ENCODE measurements around the gene COL4A2.

COL4A2 gene

DNA sequence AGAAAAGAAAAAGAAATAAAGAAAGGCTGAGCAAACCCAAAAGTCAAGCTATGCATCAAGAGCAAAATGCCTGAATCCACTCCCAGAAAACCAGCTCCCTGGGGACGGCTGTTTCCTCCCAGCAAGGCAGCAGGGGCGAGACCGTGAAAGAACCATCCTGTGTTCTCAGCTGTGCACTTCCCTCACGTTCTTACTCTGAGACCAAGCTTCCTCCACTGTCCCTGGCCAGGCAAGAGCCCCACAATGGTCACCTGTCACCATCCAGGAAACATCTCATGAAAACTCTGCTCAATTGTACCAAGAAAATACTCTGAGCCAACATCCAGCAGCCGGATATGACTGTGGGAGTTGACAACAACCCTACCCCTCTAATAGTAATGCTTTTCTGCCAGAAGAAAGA, 231.5 kb downstream of the COL4A2 start:
- no peak overlapping the region for H3K27ac ChIP-seq (ENCODE audit: extremely low read depth, low read depth, low read length)
- no peak for TF ChIP-seq YY1 (tag by site-specific recombination; IDR thresholded peaks at IDR 0.05)
- TF ChIP-seq, protein P1, sequence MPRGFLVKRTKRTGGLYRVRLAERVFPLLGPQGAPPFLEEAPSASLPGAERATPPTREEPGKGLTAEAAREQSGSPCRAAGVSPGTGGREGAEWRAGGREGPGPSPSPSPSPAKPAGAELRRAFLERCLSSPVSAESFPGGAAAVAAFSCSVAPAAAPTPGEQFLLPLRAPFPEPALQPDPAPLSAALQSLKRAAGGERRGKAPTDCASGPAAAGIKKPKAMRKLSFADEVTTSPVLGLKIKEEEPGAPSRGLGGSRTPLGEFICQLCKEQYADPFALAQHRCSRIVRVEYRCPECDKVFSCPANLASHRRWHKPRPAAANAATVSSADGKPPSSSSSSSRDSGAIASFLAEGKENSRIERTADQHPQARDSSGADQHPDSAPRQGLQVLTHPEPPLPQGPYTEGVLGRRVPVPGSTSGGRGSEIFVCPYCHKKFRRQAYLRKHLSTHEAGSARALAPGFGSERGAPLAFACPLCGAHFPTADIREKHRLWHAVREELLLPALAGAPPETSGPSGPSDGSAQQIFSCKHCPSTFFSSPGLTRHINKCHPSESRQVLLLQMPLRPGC (tag by site-specific recombination; IDR thresholded peaks at IDR 0.05): no peak
- TF ChIP-seq ZNF114 (tag by site-specific recombination; IDR thresholded peaks at IDR 0.05): no peak
- no peak for TF ChIP-seq ZNF121 (tag by site-specific recombination; IDR thresholded peaks at IDR 0.05)
- no peak for TF ChIP-seq HOXC10 (CRISPR knock-in tag; IDR thresholded peaks at IDR 0.05)
- TF ChIP-seq, protein P2, sequence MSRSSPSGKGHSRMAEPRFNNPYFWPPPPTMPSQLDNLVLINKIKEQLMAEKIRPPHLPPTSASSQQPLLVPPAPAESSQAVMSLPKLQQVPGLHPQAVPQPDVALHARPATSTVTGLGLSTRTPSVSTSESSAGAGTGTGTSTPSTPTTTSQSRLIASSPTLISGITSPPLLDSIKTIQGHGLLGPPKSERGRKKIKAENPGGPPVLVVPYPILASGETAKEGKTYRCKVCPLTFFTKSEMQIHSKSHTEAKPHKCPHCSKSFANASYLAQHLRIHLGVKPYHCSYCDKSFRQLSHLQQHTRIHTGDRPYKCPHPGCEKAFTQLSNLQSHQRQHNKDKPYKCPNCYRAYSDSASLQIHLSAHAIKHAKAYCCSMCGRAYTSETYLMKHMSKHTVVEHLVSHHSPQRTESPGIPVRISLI (tag by site-specific recombination; IDR thresholded peaks at IDR 0.05): no peak
- TF ChIP-seq, protein P3, sequence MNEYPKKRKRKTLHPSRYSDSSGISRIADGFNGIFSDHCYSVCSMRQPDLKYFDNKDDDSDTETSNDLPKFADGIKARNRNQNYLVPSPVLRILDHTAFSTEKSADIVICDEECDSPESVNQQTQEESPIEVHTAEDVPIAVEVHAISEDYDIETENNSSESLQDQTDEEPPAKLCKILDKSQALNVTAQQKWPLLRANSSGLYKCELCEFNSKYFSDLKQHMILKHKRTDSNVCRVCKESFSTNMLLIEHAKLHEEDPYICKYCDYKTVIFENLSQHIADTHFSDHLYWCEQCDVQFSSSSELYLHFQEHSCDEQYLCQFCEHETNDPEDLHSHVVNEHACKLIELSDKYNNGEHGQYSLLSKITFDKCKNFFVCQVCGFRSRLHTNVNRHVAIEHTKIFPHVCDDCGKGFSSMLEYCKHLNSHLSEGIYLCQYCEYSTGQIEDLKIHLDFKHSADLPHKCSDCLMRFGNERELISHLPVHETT (tag by site-specific recombination; IDR thresholded peaks at IDR 0.05): no peak
- TF ChIP-seq ZNF416 (tag by site-specific recombination; IDR thresholded peaks at IDR 0.05): no peak
- TF ChIP-seq ZNF530 (tag by site-specific recombination; IDR thresholded peaks at IDR 0.05; ENCODE audit: low read depth): no peak
- no peak for TF ChIP-seq ZNF174 (tag by site-specific recombination; IDR thresholded peaks at IDR 0.05)
- TF ChIP-seq, protein P4, sequence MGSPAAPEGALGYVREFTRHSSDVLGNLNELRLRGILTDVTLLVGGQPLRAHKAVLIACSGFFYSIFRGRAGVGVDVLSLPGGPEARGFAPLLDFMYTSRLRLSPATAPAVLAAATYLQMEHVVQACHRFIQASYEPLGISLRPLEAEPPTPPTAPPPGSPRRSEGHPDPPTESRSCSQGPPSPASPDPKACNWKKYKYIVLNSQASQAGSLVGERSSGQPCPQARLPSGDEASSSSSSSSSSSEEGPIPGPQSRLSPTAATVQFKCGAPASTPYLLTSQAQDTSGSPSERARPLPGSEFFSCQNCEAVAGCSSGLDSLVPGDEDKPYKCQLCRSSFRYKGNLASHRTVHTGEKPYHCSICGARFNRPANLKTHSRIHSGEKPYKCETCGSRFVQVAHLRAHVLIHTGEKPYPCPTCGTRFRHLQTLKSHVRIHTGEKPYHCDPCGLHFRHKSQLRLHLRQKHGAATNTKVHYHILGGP (tag by site-specific recombination; IDR thresholded peaks at IDR 0.05): no peak
- TF ChIP-seq ZNF132 (tag by site-specific recombination; IDR thresholded peaks at IDR 0.05; ENCODE audit: borderline replicate concordance): no peak
- TF ChIP-seq, protein P5, sequence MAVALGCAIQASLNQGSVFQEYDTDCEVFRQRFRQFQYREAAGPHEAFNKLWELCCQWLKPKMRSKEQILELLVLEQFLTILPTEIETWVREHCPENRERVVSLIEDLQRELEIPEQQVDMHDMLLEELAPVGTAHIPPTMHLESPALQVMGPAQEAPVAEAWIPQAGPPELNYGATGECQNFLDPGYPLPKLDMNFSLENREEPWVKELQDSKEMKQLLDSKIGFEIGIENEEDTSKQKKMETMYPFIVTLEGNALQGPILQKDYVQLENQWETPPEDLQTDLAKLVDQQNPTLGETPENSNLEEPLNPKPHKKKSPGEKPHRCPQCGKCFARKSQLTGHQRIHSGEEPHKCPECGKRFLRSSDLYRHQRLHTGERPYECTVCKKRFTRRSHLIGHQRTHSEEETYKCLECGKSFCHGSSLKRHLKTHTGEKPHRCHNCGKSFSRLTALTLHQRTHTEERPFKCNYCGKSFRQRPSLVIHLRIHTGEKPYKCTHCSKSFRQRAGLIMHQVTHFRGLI (tag by site-specific recombination; IDR thresholded peaks at IDR 0.05): no peak
- H3K4me1 ChIP-seq (ENCODE audit: control insufficient read depth, insufficient read depth, low read length): no peaks in the 10 kb centered on the region
- H3K36me3 ChIP-seq (ENCODE audit: control insufficient read depth in 2 of 2, insufficient read depth in 1 of 2, low read length in 2 of 2): no peaks in the 10 kb centered on the region
- no peak overlapping the region for H3K4me3 ChIP-seq (ENCODE audit: low read depth, low read length)
- POLR2A ChIA-PET: interaction anchor here (0.6 to 1.0 kb wide), 2 partner anchors 14 to 337 kb away, joined by 6 to 11 read pairs; no protein-coding TSS in a partner anchor
- CTCF ChIA-PET: no interaction called here
- H3K9me3 ChIP-seq (ENCODE audit: control insufficient read depth, insufficient read depth, low read depth, low read length): no peaks in the 10 kb centered on the region

DNA sequence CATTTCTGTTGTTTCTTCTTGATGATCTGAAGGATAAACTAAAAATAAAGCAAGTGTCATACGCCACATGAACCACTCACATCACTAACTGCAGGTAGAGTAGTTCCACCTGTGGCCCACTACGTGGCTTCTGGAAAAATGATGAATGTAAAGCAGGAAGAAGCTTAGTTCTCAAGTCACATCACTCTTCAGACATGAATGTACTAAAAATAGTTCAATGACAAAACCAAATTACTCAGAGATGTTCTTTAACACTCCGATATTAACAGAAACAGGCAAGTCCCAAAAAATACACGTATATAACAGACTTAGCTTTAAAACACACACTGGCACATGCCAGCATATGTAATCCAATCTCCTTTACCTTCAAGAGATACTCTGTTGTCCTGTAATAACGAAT, 232.8 kb downstream of the COL4A2 start:
- H3K36me3 ChIP-seq (ENCODE audit: control insufficient read depth in 2 of 2, insufficient read depth in 1 of 2, low read length in 2 of 2): no peaks in the 10 kb centered on the region
- no peaks in the 10 kb centered on the region for H3K4me1 ChIP-seq (ENCODE audit: control insufficient read depth, insufficient read depth, low read length)
- no peak overlapping the region for H3K27ac ChIP-seq (ENCODE audit: extremely low read depth, low read depth, low read length)
- POLR2A ChIA-PET: no interaction called here
- no peaks in the 10 kb centered on the region for H3K9me3 ChIP-seq (ENCODE audit: control insufficient read depth, insufficient read depth, low read depth, low read length)
- CTCF ChIA-PET: interaction anchor here (0.6 kb wide), 1 partner anchor 12 kb away, joined by 3 read pairs; no protein-coding TSS in a partner anchor
- no peak overlapping the region for H3K4me3 ChIP-seq (ENCODE audit: low read depth, low read length)
- TF ChIP-seq ZNF658 (tag by site-specific recombination; IDR thresholded peaks at IDR 0.05) (no peak), ZIC2 (tag by site-specific recombination; IDR thresholded peaks at IDR 0.05) (no peak), ZNF341 (tag by site-specific recombination; IDR thresholded peaks at IDR 0.05; ENCODE audit: low read depth) (no peak), ZNF37A (tag by site-specific recombination; IDR thresholded peaks at IDR 0.05) (no peak), HOXD13 (CRISPR knock-in tag; IDR thresholded peaks at IDR 0.05; ENCODE audit: borderline replicate concordance) (no peak), PRDM1 (tag by site-specific recombination; IDR thresholded peaks at IDR 0.05) (no peak), ZNF664 (tag by site-specific recombination; IDR thresholded peaks at IDR 0.05) (no peak), ZNF473 (tag by site-specific recombination; IDR thresholded peaks at IDR 0.05) (no peak), SCRT1 (tag by site-specific recombination; IDR thresholded peaks at IDR 0.05; ENCODE audit: borderline replicate concordance) (no peak), ZBTB17 (tag by site-specific recombination; IDR thresholded peaks at IDR 0.05) (no peak), ZNF133 (tag by site-specific recombination; IDR thresholded peaks at IDR 0.05) (no peak)
- TF ChIP-seq, protein P6, sequence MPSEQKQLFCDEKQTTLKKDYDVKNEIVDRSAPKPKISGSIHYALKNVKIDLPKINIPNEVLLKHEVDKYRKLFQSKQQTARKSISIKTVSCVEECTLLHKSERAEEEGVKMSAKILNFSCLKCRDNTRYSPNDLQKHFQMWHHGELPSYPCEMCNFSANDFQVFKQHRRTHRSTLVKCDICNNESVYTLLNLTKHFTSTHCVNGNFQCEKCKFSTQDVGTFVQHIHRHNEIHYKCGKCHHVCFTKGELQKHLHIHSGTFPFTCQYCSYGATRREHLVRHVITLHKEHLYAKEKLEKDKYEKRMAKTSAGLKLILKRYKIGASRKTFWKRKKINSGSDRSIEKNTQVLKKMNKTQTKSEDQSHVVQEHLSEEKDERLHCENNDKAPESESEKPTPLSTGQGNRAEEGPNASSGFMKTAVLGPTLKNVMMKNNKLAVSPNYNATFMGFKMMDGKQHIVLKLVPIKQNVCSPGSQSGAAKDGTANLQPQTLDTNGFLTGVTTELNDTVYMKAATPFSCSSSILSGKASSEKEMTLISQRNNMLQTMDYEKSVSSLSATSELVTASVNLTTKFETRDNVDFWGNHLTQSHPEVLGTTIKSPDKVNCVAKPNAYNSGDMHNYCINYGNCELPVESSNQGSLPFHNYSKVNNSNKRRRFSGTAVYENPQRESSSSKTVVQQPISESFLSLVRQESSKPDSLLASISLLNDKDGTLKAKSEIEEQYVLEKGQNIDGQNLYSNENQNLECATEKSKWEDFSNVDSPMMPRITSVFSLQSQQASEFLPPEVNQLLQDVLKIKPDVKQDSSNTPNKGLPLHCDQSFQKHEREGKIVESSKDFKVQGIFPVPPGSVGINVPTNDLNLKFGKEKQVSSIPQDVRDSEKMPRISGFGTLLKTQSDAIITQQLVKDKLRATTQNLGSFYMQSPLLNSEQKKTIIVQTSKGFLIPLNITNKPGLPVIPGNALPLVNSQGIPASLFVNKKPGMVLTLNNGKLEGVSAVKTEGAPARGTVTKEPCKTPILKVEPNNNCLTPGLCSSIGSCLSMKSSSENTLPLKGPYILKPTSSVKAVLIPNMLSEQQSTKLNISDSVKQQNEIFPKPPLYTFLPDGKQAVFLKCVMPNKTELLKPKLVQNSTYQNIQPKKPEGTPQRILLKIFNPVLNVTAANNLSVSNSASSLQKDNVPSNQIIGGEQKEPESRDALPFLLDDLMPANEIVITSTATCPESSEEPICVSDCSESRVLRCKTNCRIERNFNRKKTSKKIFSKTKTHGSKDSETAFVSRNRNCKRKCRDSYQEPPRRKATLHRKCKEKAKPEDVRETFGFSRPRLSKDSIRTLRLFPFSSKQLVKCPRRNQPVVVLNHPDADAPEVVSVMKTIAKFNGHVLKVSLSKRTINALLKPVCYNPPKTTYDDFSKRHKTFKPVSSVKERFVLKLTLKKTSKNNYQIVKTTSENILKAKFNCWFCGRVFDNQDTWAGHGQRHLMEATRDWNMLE (tag by site-specific recombination; conservative IDR thresholded peaks at IDR 0.05; ENCODE audit: low read depth): no peak
